Activated B cell treated with CpG ODN at 0.5 μM for 24 hours (primary cell): ENCODE data around the gene USP32. TPM values are rescaled to one million over a fixed set of nuclear protein-coding genes. Genes with fewer than 3 reads are reported as not detected.

Source experiments
- ATAC-seq: fragments of 200-7000 bp; cut with Tn5 transposase; one replicate; pipeline ENCODE4 v1.10.0; 2021; ENCODE audit warnings: low read depth, mild to moderate bottlenecking, moderate library complexity
- CTCF ChIA-PET: fragments of 350-600 bp; sonication (Branson Sonifier 250); formaldehyde crosslinking; loops from one replicate; lab custom pipeline; 2021; ENCODE audit warnings: antibody characterized with exemption; lab: Charles Lee
- POLR2A ChIA-PET: fragments of 350-600 bp; sonication (Branson Sonifier 250); formaldehyde crosslinking; loops from one replicate; lab custom pipeline; 2021; ENCODE audit warnings: antibody characterized with exemption; lab: Charles Lee
- DNase-seq: peaks from one replicate; pipeline ENCODE4 v3.0.0; 2022
- H3K27ac Mint-ChIP-seq: one replicate; pipeline ENCODE4 v1.8.0; 2020; ENCODE audit warnings: mixed read lengths
- H3K27me3 Mint-ChIP-seq: one replicate; pipeline ENCODE4 v1.8.0; 2021; ENCODE audit warnings: mixed read lengths
- H3K36me3 Mint-ChIP-seq: one replicate; pipeline ENCODE4 v1.8.0; 2021; ENCODE audit warnings: low read depth, mixed read lengths
- H3K4me1 Mint-ChIP-seq: one replicate; pipeline ENCODE4 v1.8.0; 2021; ENCODE audit warnings: mixed read lengths
- H3K4me3 Mint-ChIP-seq: one replicate; pipeline ENCODE4 v1.8.0; 2020; ENCODE audit warnings: mild to moderate bottlenecking, mixed read lengths
- H3K9me3 Mint-ChIP-seq: one replicate; pipeline ENCODE4 v1.8.0; 2020; ENCODE audit warnings: mixed read lengths
- intact Hi-C: fragments of 100-400 bp; cut with micrococcal nuclease; formaldehyde crosslinking; loops from one replicate; pipeline ENCODE4 v1.15.1; 2024
- total RNA-seq: library from RNA; stranded (reverse); gene quantifications from 2 replicates; pipeline ENCODE4 v1.2.3, GENCODE V29; 2022
- TF ChIP-seq, protein P1 (sequence below): fragments of 200-600 bp; IDR thresholded peaks from one replicate; pipeline ENCODE4 v1.8.0; 2022; ENCODE audit warnings: antibody characterized with exemption, mild to moderate bottlenecking

The USP32 gene
- total RNA-seq, 1 donor from 2014 or later: 59.2 TPM

DNA sequence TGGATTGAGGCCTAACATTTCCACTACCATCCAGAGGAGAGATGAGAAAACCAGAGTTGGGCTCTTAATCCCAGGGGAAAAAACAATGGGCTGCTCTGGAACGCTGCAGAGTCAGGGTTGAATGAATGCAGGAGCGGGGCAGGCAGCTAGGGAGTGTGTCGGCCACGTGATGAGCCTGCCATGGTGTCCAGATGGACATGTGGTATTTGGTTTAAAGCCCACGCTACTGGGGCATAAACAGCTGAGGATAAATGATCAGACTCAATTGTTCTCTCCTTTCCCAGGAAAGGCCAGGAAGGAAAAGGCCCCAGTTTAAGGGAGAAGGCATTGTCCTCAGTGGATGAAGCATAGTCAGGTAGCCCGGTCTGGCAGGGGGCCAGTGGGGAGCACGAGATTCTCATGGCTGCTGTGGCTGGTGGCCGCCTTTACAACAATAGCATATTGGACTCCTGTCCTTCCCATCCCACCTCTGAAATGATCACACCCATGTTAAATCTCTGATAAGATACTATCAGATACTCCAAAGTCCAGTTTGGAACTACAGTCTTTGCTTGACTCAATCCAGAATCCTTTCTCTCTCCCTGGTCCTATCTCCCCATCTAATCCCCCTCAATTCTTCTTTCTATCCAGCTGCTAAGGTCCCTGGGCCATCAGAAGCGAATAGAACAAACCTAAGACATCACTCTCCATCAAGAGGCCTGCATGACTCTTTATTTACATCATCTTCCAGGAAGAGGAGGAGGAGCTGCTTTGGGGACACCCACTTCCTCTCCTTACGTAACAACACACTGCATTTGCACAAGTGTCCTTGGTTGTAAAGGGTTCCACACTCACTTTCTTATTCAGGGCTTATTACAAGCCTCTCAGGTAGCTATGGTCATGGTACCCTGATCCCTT lies 221.8 kb downstream of the USP32 start:
- Mint-ChIP-seq H3K27me3 (peaks cover 2% of the 10 kb centered on the region), H3K9me3 (no peaks in the 10 kb centered on the region), H3K36me3 (no peaks in the 10 kb centered on the region), H3K27ac (no peak overlapping the region), H3K4me3 (no peak overlapping the region), H3K4me1 (peaks cover 12% of the 10 kb centered on the region)
- intact Hi-C loops: no loop called here
- ATAC-seq (no peak), DNase-seq (no peak)
- ChIA-PET POLR2A (no interaction called here), CTCF (no interaction called here)
- TF ChIP-seq, protein P1, sequence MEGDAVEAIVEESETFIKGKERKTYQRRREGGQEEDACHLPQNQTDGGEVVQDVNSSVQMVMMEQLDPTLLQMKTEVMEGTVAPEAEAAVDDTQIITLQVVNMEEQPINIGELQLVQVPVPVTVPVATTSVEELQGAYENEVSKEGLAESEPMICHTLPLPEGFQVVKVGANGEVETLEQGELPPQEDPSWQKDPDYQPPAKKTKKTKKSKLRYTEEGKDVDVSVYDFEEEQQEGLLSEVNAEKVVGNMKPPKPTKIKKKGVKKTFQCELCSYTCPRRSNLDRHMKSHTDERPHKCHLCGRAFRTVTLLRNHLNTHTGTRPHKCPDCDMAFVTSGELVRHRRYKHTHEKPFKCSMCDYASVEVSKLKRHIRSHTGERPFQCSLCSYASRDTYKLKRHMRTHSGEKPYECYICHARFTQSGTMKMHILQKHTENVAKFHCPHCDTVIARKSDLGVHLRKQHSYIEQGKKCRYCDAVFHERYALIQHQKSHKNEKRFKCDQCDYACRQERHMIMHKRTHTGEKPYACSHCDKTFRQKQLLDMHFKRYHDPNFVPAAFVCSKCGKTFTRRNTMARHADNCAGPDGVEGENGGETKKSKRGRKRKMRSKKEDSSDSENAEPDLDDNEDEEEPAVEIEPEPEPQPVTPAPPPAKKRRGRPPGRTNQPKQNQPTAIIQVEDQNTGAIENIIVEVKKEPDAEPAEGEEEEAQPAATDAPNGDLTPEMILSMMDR: no peak

DNA sequence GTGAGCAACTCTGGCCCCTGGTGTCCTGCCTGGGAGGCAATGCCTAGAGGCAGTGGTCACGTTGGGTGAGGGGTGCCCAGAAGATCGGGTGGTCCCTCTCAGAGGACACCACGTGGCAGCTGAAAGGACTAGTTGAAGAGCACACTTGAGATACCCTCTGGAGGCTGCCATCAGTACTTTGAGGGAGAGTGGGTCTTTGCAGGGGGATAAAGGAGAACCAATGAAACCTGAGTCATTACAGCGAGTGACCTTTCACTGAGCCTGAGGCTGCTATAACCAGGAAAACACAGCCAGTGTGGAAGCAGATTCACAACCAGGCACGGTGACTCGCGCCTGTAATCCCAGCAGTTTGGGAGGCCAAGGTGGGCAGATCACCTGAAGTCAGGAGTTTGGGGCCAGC lies 223.3 kb downstream of the USP32 start:
- ChIA-PET CTCF (no interaction called here), POLR2A (no interaction called here)
- TF ChIP-seq, protein P1: no peak
- DNase-seq (no peak), ATAC-seq (no peak)
- Mint-ChIP-seq H3K4me1 (peaks cover 12% of the 10 kb centered on the region), H3K27me3 (peaks cover 2% of the 10 kb centered on the region), H3K4me3 (no peak overlapping the region), H3K9me3 (no peaks in the 10 kb centered on the region), H3K27ac (no peak overlapping the region), H3K36me3 (no peaks in the 10 kb centered on the region)
- intact Hi-C loops: no loop called here

DNA sequence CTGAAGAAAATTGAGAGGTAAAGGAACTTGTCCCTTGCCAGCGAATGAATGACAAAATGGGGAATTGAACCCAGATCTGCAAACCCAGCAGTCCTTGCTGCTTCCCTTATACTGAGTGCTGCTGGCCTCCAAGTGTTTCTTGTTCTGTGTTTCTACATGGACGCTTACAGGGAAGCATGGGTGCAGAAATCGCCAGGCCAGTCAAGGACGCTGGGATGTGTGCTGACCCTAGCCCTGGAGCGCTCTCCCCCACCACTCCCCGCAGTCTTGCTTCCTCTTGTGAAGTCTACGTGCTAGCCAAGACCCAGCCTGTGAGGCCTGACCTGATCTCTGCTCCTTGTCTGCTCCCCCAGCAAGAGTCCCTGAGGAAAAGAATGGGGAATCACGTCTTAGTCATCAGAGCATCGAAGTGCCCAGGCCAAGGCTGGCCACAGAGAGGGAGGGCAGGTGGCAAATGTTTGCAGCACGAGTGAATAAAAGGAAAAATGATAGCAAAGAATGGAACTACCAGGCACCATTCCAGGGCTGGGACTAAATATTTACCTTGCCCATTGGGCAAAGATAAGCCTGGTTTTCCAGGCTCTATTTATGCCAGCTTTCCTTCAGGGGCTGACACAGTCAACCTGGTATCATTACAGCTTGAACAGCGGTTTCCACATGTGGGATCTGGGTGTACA lies 224.7 kb downstream of the USP32 start:
- no peaks in the 10 kb centered on the region for H3K9me3 Mint-ChIP-seq
- DNase-seq: no peak
- H3K27ac Mint-ChIP-seq: no peak overlapping the region
- H3K36me3 Mint-ChIP-seq: no peaks in the 10 kb centered on the region
- ATAC-seq: no peak
- ChIA-PET CTCF (no interaction called here), POLR2A (no interaction called here)
- peaks cover 13% of the 10 kb centered on the region for H3K4me1 Mint-ChIP-seq
- intact Hi-C loops: no loop called here
- TF ChIP-seq, protein P1: no peak
- peaks cover 2% of the 10 kb centered on the region for H3K27me3 Mint-ChIP-seq
- no peak overlapping the region for H3K4me3 Mint-ChIP-seq

DNA sequence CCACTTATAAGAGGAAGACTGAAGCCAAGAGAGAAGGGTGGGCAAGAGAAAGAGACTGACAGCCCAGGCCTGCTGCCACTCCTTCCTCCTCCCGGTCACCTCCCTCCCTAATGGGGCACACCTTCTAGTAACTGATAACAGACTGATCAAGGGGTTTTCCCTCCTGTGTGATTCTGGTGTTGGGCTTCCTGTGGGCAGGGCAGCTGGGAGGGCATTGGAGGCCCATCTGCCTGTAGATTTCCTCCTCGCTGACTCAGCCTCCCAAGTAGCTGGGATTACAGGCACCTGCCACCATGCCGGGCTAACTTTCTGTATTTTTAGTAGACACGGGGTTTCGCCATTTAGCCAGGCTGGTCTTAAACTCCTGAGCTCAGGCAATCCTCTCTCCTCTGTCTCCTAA lies 226.0 kb downstream of the USP32 start:
- ChIA-PET CTCF (no interaction called here), POLR2A (no interaction called here)
- DNase-seq: no peak
- Mint-ChIP-seq H3K27ac (no peak overlapping the region), H3K4me3 (no peak overlapping the region), H3K4me1 (peaks cover 16% of the 10 kb centered on the region), H3K27me3 (peaks cover 8% of the 10 kb centered on the region), H3K9me3 (no peaks in the 10 kb centered on the region), H3K36me3 (no peaks in the 10 kb centered on the region)
- ATAC-seq: peak; percentile 37
- intact Hi-C loops: no loop called here
- TF ChIP-seq, protein P1: no peak

DNA sequence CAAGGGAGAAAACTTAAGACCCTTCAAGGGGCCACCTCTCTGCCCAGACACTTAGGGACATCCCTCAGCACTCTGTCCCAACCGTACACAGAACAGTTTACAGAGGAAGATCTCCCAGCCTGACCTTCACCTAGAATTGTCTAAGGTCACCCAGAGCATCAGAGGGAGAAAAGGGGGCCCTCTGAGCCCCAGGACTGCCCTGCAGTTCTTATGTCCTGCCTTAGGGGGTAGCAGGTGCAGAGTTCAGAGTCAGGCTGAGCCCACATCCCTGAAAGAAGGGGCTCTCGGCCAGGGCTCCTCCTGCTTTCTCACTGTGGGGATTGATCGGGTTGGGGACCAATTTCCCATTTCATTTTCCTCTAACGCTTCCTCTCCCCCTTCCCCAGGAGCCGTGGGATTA lies 226.7 kb downstream of the USP32 start:
- ATAC-seq: no peak
- POLR2A ChIA-PET: no interaction called here
- H3K9me3 Mint-ChIP-seq: no peaks in the 10 kb centered on the region

More for the DNA sequence above, 226.7 kb downstream of the USP32 start:
- TF ChIP-seq, protein P1: no peak
- Mint-ChIP-seq H3K36me3 (no peaks in the 10 kb centered on the region), H3K4me3 (no peak overlapping the region), H3K27me3 (peaks cover 11% of the 10 kb centered on the region), H3K27ac (no peak overlapping the region), H3K4me1 (peaks cover 14% of the 10 kb centered on the region)
- intact Hi-C loops: no loop called here
- CTCF ChIA-PET: no interaction called here
- DNase-seq: no peak
